NCI-H1694 treated with DMSO at 0.1 percent for 48 hours (cell line): ENCODE data around the gene ZNF799.
"Not testable (repeated sequence)": the region's sequence is repeated elsewhere in the genome, so short reads cannot be mapped to it uniquely, and the experiment has no call there.

Source experiments
- DNase-seq: peaks from one replicate; lab custom pipeline; 2025; lab: John Stamatoyannopoulos, UW

The ZNF799 gene

GRCh38 chr19:12362236-12362635, 38.8 kb downstream of the ZNF799 start:
- not testable (repeated sequence) for DNase-seq

GRCh38 chr19:12353375-12353774, 47.7 kb downstream of the ZNF799 start:
- DNase-seq, result no peak

- no peak for DNase-seq
These were observed 50.2 kb downstream of the ZNF799 start for GRCh38 chr19:12350890-12351197.

- DNase-seq, result no peak
These were observed 50.7 kb downstream of the ZNF799 start for GRCh38 chr19:12350185-12350889.

- no peak for DNase-seq
These were observed 54.2 kb downstream of the ZNF799 start for GRCh38 chr19:12346896-12347295.

GRCh38 chr19:12345197-12345596, 55.9 kb downstream of the ZNF799 start:
- DNase-seq, result no peak
